Hematopoietic multipotent progenitor cell treated with erythropoietin and hydrocortisone succinate and interleukin-3 and kit ligand, for 17 days (in vitro differentiated cells): ENCODE results near the gene KAZN.

Source experiments
- DNase-seq: peaks from one replicate; pipeline ENCODE4 v3.0.0-alpha.2; 2015; ENCODE audit warnings: low spot score

KAZN gene

DNA sequence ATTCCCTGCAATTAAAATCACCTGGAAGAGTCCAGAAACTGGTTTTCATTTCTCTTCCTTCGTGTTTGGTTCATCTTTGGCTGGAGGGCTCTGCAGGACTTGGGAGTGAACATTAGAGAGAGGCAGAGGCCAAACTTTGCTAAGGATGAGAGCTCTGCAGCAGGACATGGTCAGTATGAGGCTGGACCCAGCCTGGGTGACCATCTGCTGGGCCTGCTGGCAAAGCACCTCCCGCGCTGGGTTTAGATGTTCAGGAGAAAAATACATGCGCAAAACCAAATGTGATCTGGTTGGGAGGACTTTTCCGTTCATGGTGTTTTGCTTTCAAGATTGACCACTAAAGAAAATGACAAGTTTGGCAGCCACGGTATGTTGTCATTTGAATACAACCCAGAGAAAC is 15.9 kb downstream of the KAZN start:
- no peak for DNase-seq

DNA sequence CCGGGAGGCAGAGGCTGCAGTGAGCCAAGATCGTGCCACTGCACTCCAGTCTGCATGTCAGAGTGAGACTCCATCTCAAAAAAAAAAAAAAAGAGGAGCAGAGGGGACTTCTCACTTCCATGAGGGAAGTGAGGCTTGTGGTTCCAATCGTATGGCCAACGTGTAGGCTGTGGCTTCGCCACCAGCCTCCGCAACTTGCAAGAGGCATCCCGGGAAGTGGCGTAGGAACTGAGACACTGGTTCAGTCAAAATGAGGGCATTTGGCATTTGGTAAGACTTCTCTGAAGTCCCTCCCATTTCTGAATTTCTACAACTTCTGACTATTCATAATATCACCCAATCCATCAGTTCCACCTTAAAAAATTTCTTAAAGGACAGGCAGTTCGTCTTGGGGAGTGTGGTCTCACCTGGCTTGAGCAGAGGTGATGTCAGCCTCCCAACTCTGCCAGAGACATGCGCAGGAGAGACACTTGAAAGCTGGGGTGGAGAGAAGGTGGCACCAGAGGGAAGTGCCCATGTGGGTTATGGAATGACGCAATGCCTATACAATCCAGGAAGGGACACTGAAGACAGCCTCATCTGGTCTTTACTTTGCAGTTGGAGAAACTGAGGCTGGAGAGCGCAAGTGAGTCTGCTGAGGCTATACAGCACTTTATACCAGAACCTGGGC is 17.2 kb downstream of the KAZN start:
- no peak for DNase-seq

- DNase-seq, result no peak
Observed at GRCh38 chr1:14616632-14617396, 18.3 kb downstream of the KAZN start.

- no peak for DNase-seq
Observed at GRCh38 chr1:14617791-14618190, 19.3 kb downstream of the KAZN start.

DNA sequence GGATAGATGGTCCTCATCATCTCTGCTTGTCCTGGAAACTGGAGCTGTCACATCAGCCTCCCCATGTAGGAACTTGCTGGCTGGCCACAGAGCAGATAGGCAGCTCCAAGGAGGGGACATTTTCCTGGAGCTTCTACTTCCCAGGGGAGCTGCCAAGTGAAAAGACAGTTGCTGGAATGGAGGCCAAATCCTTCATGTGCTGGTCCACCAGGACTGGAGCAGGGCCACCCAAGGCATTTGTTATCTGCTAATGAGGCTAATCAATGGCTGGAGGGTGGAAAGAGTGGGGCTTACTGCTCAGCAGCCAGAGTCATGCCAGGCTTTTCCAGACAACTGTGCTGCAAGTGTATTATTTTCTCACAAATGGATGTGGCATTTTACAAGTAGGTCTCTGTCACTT is 22.5 kb downstream of the KAZN start:
- no peak for DNase-seq

- no peak for DNase-seq
Observed at GRCh38 chr1:14623090-14623489, 24.6 kb downstream of the KAZN start.

- DNase-seq, result no peak
Observed at GRCh38 chr1:14624941-14625340, 26.5 kb downstream of the KAZN start.

DNA sequence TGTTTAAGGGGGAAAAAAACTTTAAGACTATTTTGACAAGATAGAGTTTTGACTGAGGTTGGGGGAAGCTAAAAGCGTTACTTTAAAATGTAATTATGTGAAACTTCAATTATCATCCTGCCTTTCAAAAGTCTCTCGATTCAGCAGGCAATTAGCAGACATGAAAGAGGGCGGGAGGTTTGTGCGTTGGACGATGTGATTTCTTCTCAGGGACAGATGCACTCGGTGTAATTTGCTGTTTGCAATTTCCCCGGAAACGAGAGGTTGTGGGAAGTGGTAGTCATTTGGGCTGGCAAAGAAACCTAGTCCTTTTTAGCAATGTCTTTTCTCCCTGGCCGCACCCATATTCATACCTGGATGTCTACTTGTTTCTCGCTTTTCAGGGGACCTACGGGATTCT is 27.1 kb downstream of the KAZN start:
- no peak for DNase-seq

DNA sequence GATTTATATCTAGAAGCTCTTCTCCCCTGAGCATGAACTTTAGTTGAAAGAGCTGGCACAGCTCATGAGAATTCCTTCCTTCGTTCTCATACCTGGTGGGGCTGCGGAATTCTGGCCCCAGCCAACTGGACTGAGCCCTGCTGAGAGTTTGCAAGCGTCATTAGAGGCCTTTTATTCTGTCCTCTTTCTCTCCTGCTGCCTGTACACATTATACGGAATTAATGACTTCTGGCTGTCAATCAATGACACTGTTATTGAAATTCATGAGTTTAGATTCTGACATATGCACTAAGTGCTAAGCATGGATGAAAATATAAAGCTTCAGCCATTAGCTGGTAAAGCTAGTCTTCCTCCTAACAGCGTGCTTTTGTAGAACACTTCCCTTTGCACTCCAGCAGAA is 27.5 kb downstream of the KAZN start:
- no peak for DNase-seq

- no peak for DNase-seq
Observed at GRCh38 chr1:14626869-14627607, 28.6 kb downstream of the KAZN start.

DNA sequence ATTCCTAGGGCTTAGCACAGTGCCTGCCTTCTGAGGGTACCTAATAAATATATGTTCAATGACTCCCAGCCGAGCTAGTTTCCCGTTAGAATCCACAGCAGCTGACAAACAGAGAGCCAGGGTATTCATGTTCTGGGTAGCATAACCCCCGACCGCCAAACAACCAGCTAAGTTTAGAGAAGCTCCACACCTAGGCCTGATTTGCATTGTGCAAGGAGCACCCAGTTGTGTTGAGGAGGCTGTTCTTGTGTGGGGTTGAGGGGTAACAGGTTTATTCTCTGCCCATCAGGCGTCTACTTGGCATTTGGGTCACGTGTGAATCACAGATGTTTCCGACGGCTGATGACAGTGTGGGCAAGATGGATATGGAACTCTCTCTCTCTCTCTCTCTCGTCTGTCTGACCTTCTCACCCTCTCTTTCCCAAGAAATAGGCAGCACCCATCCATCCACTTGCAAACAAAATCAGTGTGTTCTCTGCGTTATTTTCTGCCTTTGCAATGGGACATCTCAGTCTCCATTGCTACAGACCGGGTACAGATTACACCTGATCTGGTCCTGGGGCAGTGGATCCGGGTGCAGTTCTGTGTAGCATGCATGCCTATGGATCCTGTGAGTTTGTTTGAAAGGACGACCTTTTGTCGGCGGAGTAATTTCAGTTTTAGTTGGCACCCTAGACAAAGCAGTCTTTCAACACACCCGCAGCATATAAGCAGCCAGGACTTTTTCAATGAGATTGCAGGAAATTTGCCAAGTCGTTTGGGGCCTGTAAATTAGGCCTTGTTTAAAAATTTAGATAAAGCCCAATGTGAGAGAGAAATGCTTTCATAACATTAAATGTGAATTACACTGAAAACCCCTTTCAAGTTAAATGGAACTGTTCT is 29.4 kb downstream of the KAZN start:
- no peak for DNase-seq

GRCh38 chr1:14629363-14630014 is 31.0 kb downstream of the KAZN start:
- DNase-seq, result no peak

GRCh38 chr1:14630986-14631385 is 32.5 kb downstream of the KAZN start:
- DNase-seq, result no peak

DNA sequence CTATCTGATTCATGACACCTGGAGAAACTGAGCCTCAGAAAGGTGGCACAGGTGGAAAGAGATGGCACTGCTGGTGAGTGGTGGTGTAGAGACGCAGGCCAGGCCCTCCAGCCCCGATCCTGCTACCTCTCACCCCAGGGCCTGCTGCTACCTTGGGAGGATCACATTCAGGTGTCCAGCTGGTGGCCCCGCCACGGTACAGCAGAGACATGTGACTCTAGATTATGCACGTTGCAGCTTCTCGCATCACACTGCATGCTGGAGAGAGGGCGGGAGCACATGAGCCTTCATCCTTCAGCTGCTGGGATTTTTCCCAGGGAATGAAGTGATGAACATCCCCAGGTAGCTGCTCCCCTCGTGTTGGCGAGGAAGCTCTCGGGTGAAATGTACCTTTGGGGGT is 32.9 kb downstream of the KAZN start:
- DNase-seq, result no peak

GRCh38 chr1:14634486-14634885 is 36.0 kb downstream of the KAZN start:
- no peak for DNase-seq

DNA sequence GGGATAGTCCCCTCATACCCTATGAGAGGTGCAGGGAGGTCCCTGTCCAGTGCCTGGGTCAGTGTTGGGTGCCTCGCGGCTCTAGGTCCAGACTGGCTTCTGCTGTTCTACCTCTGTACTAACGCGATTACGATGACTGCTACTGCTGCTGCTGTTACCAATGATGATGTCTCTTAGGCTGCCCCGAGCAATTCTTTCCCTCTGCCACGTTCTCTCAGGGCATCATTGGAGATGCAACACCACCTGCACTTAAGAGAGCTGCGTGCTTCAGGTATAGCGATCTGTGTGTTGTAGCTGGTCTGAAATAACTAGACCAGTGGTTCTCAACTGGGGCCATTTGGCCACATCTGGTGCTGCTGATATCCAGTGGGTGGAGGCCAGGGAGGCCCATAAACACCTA is 36.9 kb downstream of the KAZN start:
- no peak for DNase-seq

DNA sequence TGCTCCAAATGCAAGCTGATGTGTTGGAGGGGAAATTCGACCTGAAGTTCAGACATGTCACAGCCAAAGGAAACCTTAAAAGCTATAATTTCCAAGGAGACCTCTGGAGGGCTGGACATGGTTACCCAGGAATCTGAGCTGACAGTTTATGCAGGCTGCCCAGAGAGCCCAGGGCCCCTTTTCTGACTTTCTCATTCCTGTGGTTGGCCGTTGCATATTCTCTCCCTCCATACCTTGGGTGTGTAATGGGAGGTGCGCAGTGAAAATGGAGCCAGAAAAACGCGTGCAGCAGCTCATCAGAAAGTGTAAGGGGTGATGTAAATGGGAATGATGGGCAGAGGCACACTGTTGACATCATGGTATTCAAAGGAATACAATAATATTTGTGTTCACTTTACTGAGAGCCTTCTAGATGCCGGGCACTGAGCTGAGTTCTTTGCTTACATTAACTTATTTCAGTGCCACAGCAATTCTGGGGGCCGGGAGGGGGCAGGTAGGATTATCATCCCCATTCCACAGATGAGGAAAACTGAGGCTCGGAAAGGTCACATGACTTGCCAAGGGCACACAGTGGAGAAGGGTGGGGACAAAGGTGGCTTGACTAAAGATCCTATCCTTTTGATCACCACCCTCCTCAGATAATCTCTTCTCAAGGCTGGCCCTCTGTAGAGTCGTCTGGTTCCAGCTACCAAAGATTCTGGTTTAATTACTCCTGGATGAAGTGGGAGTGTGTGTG is 38.6 kb downstream of the KAZN start:
- no peak for DNase-seq

- no peak for DNase-seq
Observed at GRCh38 chr1:14639291-14640050, 41.0 kb downstream of the KAZN start.

GRCh38 chr1:14642712-14643111 is 44.2 kb downstream of the KAZN start:
- no peak for DNase-seq

DNA sequence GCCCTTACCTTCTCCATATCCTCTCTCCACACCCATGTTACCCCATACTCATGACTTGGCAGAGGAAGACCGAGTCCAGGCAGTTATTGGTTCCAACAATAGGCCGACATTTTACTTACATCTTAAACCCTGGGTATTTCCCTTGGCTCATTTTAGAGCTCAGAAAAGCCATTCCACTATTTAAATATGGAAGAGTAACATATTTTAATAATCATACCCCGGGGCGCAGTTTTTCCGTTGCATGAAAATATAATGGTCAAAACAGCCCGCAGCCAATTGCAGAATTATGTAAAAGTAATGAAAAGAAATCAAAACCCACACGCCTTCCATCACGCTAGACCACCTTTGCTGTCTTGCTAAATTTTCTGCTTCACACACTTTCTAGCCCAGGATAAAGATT is 48.5 kb downstream of the KAZN start:
- DNase-seq, result no peak
